OCI-LY3 (cell line): ENCODE measurements around the gene OMP.

Experiments
- CTCF ChIP-seq: fragments of 200-600, 300-600 bp; sonication (generic); IDR thresholded peaks from 2 replicates; pipeline ENCODE4 v1.5.1; 2014; ENCODE audit warnings: antibody characterized with exemption, low read length, low read depth
- EZH2phosphoT487 ChIP-seq: fragments of 200-600 bp; shearing (Covaris generic); IDR thresholded peaks from 2 replicates; pipeline ENCODE4 v1.6.1; 2018; ENCODE audit warnings: antibody characterized with exemption, mixed run types, low read depth

DNA sequence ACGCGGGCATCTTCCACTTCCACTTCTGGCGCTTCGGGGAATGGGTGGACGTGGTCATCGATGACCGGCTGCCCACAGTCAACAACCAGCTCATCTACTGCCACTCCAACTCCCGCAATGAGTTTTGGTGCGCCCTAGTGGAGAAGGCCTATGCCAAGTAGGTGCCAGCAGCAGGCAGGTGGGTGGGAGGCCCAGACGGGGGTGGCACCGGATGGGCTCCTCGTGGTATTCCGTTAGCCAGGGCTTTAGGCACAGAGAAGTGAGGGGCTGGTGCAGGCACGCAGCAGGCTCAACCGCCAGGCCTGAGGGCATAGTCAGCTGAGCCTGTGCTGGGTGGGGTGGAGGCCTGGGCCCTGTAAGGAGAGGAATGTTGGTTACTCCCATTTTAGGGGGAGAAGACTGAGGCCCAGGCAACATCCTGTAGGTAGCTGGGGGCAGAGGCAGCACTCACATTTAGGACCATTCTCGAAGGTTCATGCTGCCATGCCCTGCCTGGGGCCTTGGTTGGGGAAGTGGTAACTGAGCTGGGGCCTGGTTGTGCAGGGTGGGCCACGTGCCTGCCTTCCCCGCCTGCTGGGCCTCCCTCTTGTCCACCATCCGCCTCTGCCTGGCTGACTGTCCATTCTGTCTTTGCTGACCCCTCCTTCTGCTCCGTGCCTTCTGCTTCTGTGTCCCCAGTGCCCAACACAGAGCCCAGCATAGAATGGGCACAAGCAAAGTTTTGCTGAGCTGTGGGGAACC is 10.2 kb downstream of the OMP start:
- TF ChIP-seq CTCF (no peak), EZH2phosphoT487 (no peak)
